NOMO-1 treated with dmso at 0.1 percent for 144 hours (cell line): Measurements from ENCODE around the gene CCDC12.

ENCODE experiments used
- DNase-seq: peaks from one replicate; lab custom pipeline; 2025; ENCODE audit not compliant: unreplicated experiment; lab: John Stamatoyannopoulos, UW

Gene CCDC12

GRCh38 chr3:46942076-46942475, 34.5 kb downstream of the CCDC12 start:
- no peak for DNase-seq

GRCh38 chr3:46939578-46940445, 36.7 kb downstream of the CCDC12 start:
- no peak for DNase-seq

GRCh38 chr3:46938118-46938517, 38.4 kb downstream of the CCDC12 start:
- no peak for DNase-seq

GRCh38 chr3:46936733-46937250, 39.8 kb downstream of the CCDC12 start:
- no peak for DNase-seq

- DNase-seq, result peak; percentile 71
Measured at GRCh38 chr3:46935989-46936558, 40.5 kb downstream of the CCDC12 start.

- DNase-seq, result no peak
Measured at GRCh38 chr3:46935168-46935858, 41.2 kb downstream of the CCDC12 start.

GRCh38 chr3:46934498-46935167, 41.9 kb downstream of the CCDC12 start:
- no peak for DNase-seq

GRCh38 chr3:46934072-46934471, 42.5 kb downstream of the CCDC12 start:
- DNase-seq, result no peak

- no peak for DNase-seq
Measured at GRCh38 chr3:46933261-46933660, 43.3 kb downstream of the CCDC12 start.

GRCh38 chr3:46932455-46933225, 43.9 kb downstream of the CCDC12 start:
- DNase-seq, result no peak

- DNase-seq, result no peak
Measured at GRCh38 chr3:46931631-46932331, 44.8 kb downstream of the CCDC12 start.

GRCh38 chr3:46930945-46931403, 45.6 kb downstream of the CCDC12 start:
- DNase-seq, result no peak

- DNase-seq, result no peak
Measured at GRCh38 chr3:46930166-46930944, 46.2 kb downstream of the CCDC12 start.

GRCh38 chr3:46929324-46929723, 47.2 kb downstream of the CCDC12 start:
- no peak for DNase-seq

GRCh38 chr3:46928282-46928681, 48.3 kb downstream of the CCDC12 start:
- DNase-seq, result peak; percentile 79

- no peak for DNase-seq
Measured at GRCh38 chr3:46927718-46928073, 48.8 kb downstream of the CCDC12 start.

- DNase-seq, result peak; percentile 95
Measured at GRCh38 chr3:46926871-46927717, 49.5 kb downstream of the CCDC12 start.

- DNase-seq, result no peak
Measured at GRCh38 chr3:46926447-46926846, 50.1 kb downstream of the CCDC12 start.
